HG02970 (cell line): ENCODE data around the gene DLGAP1.
"Not testable (repeated sequence)": the region's sequence is repeated elsewhere in the genome, so short reads cannot be mapped to it uniquely, and the experiment has no call there.

Source experiments
- ATAC-seq: cut with Tn5 transposase; IDR thresholded peaks from one replicate; pipeline ENCODE4 v1.9.1; 2021; ENCODE audit warnings: mild to moderate bottlenecking, moderate library complexity, moderate number of reproducible peaks; ENCODE audit not compliant: unreplicated experiment, low FRiP score

Gene DLGAP1

GRCh38 chr18:4455113-4455811, at the start of gene DLGAP1:
DLGAP1 (minus strand) TSS chr18:4455307.
- no peak for ATAC-seq

- ATAC-seq, result not testable (repeated sequence)
Measured at GRCh38 chr18:4494703-4495284, 39.7 kb upstream of the DLGAP1 start.

DNA sequence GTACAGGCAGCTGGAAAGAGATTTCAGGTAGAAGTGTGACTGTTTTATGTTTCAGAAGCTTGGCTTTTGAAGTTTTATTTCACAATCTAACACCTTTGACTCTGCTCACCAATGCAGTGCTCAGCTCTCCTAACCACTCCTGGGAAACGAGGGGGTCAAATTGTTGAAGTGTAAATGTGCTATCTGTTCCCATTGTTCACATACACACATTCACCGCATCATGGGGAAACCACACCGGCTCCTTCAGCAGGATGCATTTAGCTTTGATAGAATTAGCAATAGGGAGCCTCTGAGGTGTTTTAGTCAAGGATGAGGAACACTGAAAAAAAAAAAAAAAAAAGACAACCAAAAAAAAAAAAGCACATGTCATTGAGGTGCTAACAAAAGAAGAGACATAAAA, 13.4 kb upstream of the DLGAP1 start:
- ATAC-seq, result no peak

- ATAC-seq, result no peak
Measured at GRCh38 chr18:4454537-4455112, 482 bp downstream of the DLGAP1 start.

DNA sequence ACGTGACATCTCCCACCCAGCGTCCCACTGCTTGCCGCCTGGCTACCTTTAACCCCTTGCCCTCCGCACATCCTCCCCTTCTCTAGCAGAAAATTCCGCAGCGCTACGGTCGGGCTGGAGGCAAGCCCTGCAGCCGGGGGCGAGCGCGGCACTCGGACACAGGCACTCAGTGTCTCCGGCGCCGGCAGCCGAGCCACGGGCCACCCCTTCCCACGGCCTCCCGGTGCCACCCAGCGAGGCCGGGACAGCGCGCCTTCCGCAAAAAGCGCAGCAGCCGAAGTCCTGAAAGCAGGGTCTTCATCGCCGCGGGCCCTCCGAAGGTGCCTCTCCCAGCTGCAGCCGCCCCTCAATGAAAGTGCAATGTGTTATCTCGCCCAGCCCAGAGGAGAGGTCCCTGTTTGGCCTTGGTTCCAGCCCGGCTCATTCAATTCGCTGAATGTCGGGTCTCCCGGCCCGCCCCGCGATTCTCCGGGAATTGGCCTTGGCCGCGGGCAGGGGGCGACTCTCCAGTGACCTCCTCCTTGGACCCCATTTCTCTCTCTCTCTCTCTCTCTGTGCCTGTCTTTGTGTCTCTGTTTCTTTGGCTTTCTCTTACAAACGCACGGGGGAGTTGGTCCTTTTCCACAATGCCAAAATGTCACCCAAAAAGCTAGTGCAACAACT, 1.1 kb downstream of the DLGAP1 start:
- ATAC-seq, result no peak

GRCh38 chr18:4453567-4453873, 1.6 kb downstream of the DLGAP1 start:
- no peak for ATAC-seq

- ATAC-seq, result no peak
Measured at GRCh38 chr18:4450065-4450658, 4.9 kb downstream of the DLGAP1 start.

- ATAC-seq, result no peak
Measured at GRCh38 chr18:4445902-4446301, 9.2 kb downstream of the DLGAP1 start.

DNA sequence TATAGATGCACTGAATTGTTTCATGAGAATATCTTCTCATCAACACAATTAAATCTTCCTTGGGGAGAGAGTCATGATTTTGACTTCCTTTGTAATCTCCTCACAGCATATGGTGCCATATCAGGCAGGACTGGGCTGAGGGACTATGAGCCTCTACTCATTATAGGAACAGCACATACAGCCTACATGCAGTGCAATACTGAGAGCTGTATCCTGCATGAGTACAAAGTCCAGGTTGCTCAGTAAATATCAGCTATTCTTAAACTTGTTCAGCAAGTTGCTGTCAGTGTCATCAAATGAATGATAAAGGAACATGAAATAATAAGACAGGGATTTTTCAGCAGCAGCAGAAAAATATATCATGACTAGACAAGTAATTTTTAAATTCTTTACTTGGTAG, 10.8 kb downstream of the DLGAP1 start:
- ATAC-seq, result no peak

- ATAC-seq, result no peak
Measured at GRCh38 chr18:4441098-4441497, 14.0 kb downstream of the DLGAP1 start.

DNA sequence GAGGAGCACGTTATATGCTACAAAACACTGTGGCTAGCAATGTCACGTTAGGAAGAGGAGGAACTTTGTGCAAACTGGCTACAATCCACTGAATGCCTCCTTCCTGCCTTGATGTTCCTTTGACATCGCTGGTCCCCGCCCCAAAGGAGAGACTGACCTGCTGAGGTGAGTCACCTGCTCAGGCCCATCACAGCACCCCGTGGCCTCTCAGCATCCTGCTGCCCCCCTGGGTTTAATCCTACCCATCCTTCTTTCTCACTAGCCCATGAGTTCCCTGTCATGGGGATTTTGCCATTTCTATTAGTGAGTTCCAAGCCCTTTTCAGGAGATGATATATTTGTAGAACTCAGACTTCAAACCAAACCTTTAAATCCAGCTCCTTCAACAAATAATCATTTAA, 16.2 kb downstream of the DLGAP1 start:
- no peak for ATAC-seq

DNA sequence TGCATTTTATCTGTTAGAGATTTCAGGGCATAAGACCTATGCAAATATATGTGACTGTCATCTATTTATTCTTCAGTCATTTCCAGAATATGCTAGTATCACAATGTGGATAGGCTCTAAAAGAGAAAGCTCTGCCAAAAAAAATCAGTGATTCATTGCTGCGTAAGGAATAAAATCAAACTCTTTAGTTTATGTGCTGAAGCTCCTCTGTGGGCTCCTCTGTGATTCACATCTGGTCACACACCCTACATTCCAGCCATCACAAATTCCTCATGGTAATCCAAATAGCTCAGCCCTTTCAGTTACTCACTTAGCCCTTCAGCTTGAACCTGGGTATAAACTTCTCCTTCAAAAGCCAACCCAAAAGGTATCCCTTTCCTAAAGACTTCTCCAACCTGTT, 21.4 kb downstream of the DLGAP1 start:
- ATAC-seq, result no peak

- ATAC-seq, result no peak
Measured at GRCh38 chr18:4430836-4431235, 24.3 kb downstream of the DLGAP1 start.

GRCh38 chr18:4417714-4418113, 37.4 kb downstream of the DLGAP1 start:
- ATAC-seq, result no peak

- ATAC-seq, result no peak
Measured at GRCh38 chr18:4416976-4417375, 38.1 kb downstream of the DLGAP1 start.

GRCh38 chr18:4412286-4412685, 42.8 kb downstream of the DLGAP1 start:
- ATAC-seq, result no peak

DNA sequence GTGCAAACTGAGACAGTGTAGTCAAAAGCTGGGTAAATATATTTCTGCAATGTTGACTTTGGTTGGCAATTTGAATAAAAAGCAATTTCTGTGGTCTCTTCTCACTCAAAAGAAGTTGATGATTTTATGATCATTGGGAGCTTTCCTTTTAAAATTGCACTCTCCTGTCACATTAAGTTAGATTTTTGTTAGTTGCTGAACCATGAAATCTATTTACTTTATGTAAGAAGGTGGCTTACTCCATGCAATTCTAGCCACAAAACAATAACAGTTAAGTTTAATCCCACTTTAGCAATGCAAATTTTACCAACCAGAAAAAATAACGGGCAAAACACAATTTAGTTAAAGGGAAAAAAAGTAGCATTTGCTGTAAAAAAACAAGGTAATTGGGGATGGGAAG, 48.3 kb downstream of the DLGAP1 start:
- ATAC-seq, result no peak

DNA sequence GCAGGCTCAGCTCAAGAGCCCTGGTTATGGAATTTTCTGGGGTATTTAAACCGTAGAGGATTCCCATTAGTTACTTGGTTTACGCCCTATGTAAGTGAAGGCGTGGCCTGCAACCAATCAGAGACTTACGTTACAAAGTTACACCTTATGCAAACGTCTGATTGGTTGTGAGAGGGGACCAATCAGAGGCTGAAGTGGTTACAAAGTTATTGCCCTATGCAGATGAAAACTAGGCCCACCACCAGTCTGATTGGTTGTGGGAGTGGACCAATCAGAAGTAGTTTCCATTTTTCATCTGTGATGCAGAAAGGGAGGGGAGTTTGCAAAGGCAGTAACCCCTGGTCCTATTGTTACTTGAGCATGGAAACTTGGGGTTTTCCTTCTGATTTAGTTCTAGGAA, 49.1 kb downstream of the DLGAP1 start:
- no peak for ATAC-seq

DNA sequence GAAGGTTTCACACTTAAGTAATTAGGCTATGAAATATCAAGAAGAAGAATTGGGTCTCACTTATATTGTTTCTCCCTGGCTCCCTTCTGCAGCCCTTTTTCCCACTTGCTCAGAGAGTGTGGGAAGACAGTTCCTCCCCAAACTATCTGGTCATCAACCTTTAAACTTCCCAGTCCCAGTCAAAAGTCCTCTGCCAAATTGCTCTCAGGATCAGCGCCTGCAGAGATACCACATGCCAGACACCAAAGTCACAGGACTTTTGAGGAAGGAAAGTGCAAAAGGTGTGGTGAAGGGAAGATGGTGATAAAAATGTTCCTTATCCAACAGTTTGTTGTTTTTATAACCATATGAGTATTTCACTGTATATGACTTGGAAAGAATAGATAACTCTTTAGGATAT, 51.3 kb downstream of the DLGAP1 start:
- no peak for ATAC-seq

DNA sequence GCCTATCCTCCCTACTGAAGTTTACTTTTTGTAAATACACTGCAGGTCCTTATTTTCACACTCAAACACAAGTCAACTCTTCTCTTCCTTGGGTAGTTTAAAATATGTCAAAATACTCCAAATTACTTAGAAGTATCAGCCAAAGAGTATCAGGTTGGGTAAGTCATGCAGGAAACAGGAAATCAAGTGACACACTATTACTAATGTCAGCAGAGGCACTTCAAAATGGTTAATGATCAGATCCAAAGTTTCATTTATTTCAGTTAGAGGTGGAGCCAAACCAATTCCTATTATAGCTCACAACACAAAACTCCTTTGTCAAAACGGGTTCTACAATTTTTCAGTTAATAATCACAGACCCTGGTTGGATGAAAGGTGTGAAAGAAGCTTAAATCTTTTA, 54.2 kb downstream of the DLGAP1 start:
- ATAC-seq, result no peak

DNA sequence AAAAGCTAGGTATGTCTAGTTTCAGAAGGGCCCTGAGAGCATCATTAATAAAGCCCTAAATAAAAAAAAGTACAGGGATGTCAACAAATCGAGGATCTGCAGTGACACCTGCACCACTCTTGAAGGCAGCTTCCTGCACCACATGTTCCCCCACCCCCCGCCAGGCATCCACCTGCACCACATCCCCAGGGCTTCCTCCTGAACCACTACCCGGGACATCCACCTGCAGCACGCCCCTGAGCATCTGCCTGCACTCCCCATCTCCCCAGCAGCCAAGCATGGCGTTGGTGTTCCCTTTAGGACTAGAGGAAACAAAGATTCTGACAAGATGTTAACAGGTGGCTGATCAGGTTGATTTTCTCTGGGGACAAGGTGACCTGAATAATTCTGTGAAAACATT, 55.2 kb downstream of the DLGAP1 start:
- no peak for ATAC-seq
